GM18873 (cell line): ENCODE data around the gene MFRP.

Experiments
- ATAC-seq: cut with Tn5 transposase; IDR thresholded peaks from one replicate; pipeline ENCODE4 v1.9.1; 2021; ENCODE audit warnings: mild to moderate bottlenecking, moderate library complexity, moderate number of reproducible peaks; ENCODE audit not compliant: unreplicated experiment, low FRiP score

MFRP gene

DNA sequence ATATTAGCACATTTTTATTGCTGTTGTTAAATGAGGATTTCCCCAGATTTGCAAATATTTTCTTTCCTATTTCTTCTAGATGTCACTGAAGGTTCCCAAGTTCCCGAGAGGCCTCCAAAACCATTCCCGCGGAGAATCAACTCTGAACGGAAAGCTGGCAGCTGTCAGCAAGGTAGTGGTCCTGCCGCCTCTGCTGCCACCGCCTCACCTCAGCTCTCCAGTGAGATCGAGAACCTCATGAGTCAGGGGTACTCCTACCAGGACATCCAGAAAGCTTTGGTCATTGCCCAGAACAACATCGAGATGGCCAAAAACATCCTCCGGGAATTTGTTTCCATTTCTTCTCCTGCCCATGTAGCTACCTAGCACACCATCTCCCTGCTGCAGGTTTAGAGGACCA, 47.1 kb downstream of the MFRP start:
- ATAC-seq: no peak

DNA sequence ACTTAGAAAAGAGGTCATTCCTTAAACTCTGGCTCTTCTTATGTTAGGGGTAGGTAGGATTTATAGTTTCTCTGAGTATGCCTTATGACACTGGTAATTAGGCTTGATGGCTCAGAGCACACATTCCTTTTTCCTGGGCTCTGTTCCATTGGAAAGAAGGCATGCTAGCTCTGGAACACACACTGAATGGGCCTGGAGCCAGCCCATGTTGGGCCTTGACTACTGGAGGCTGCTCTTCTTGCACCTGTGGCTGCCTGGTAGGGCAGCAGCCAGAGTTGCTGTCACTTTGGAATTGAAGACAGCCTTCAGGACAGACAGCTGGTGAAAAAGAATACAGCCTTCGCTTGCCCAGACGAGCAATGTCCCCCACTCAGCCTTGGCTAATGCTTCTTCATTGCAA, 47.8 kb downstream of the MFRP start:
- ATAC-seq: no peak

DNA sequence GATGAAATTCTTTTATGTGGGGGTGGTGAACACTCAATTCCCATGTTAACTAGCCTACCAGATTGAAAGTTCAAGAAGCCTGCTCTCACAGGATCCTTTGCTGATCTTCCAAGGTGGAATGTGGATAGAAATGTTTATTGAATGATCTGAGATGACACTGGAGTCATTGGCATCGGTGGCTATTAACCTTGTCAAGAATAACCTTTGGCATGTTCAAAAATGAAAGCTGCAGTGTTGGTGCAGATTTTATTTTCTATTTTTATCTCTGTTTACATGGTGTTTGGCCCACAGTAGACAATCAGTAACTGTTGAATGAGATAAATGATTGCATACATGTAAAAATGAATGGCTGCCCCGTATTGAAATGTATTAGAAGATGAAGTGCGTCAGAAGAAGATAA, 48.6 kb downstream of the MFRP start:
- no peak for ATAC-seq

DNA sequence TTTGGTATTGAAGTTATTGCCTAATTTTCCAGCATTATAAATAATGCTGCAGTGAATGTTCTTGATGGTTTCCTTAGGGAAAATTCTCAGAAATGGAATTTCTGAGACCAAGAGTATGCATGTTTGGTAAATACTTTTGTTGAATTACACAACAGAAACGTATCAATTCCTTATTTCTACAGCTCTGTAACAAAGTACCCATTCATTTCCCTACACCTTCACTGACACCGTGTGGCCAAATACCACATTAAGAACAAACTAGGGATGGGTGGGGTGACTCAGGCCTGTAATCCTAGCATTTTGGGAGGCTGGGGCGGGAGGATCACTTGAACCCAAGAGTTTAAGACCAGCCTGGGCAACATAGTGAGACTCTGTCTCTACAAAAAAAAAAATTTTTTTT, 51.3 kb downstream of the MFRP start:
- ATAC-seq: no peak

DNA sequence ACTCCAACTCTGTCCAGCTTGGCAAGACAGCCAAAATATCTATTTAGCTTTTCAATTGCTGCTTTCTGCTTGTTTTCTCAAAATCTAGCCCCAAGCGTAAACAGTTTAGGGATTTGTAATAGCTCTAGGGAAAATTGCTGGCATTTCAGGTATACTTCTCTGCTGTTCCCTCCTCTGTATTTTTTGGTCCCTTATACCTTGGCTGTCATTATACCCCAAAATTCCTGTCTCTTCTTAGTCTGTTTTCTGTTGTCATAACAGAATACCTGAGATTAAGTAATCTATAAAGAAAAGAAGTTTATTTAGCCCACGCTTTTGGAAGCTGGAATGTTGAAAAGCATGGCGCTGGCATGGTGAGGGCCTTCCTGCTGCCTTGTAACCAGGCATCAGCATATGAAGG, 53.0 kb downstream of the MFRP start:
- no peak for ATAC-seq

DNA sequence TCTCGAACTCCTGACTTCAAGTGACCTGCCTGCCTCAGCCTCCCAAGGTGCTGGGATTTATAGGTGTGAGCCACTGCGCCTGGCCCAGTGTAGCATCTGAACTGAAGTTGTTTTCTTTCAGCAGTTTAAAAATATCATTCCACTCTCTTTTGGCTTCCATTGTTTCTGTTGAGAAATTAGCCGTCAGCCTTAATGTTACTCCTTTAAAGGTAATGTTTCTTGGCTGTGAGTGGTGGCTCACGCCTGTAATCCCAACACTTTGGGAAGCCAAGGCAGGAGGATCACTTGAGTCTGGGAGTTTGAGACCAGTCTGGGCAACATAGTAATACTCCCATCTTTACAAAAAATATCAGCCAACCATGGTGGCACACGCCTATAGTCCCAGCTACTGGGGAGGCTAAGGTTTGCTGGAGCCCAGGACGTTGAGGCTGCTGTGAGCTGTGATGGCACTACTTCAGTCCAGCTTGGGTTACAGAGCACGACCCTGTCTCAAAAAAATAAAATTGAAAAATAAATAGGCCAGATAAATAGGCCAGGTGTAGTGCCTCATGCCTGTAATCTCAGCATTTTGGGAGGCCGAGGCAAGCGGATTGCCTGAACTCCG, 55.5 kb downstream of the MFRP start:
- no peak for ATAC-seq
